Kidney glomerular epithelial cell (primary cell): Measurements from ENCODE around the gene PTPRM.

Source experiments
- DNase-seq: peaks from one replicate; lab custom pipeline; 2025; lab: John Stamatoyannopoulos, UW

The PTPRM gene

GRCh38 chr18:7809455-7809854 lies 242.3 kb downstream of the PTPRM start:
- no peak for DNase-seq

- no peak for DNase-seq
Measured at GRCh38 chr18:7809978-7810377, 242.9 kb downstream of the PTPRM start.

GRCh38 chr18:7812431-7813063 lies 245.4 kb downstream of the PTPRM start:
- peak; percentile 78 for DNase-seq

- no peak for DNase-seq
Measured at GRCh38 chr18:7813131-7813530, 246.0 kb downstream of the PTPRM start.

GRCh38 chr18:7814754-7815315 lies 247.7 kb downstream of the PTPRM start:
- no peak for DNase-seq

- no peak for DNase-seq
Measured at GRCh38 chr18:7815787-7816186, 248.7 kb downstream of the PTPRM start.

- no peak for DNase-seq
Measured at GRCh38 chr18:7817575-7818230, 250.6 kb downstream of the PTPRM start.

GRCh38 chr18:7821784-7822183 lies 254.7 kb downstream of the PTPRM start:
- no peak for DNase-seq

GRCh38 chr18:7822435-7823331 lies 255.6 kb downstream of the PTPRM start:
- no peak for DNase-seq

GRCh38 chr18:7824970-7825369 lies 257.9 kb downstream of the PTPRM start:
- DNase-seq, result no peak

- DNase-seq, result no peak
Measured at GRCh38 chr18:7830468-7830867, 263.4 kb downstream of the PTPRM start.

- DNase-seq, result no peak
Measured at GRCh38 chr18:7839548-7839947, 272.4 kb downstream of the PTPRM start.

GRCh38 chr18:7840411-7840810 lies 273.3 kb downstream of the PTPRM start:
- DNase-seq, result no peak

GRCh38 chr18:7844017-7844416 lies 276.9 kb downstream of the PTPRM start:
- DNase-seq, result no peak

- no peak for DNase-seq
Measured at GRCh38 chr18:7844418-7844817, 277.3 kb downstream of the PTPRM start.

GRCh38 chr18:7846335-7846734 lies 279.2 kb downstream of the PTPRM start:
- DNase-seq, result no peak

- no peak for DNase-seq
Measured at GRCh38 chr18:7847357-7848053, 280.4 kb downstream of the PTPRM start.

- DNase-seq, result no peak
Measured at GRCh38 chr18:7848054-7848412, 280.9 kb downstream of the PTPRM start.

GRCh38 chr18:7850446-7850845 lies 283.3 kb downstream of the PTPRM start:
- DNase-seq, result no peak

- no peak for DNase-seq
Measured at GRCh38 chr18:7855028-7855427, 287.9 kb downstream of the PTPRM start.

GRCh38 chr18:7855671-7856070 lies 288.6 kb downstream of the PTPRM start:
- DNase-seq, result no peak

GRCh38 chr18:7856116-7856515 lies 289.0 kb downstream of the PTPRM start:
- no peak for DNase-seq
